ENCODE data around the gene VAMP8. TPM values are rescaled to one million over a fixed set of nuclear protein-coding genes. Genes with fewer than 3 reads are reported as not detected.

VAMP8 gene
- total and polyA plus RNA-seq, 10 of the 15 experiments (the other 5 are each of a cell fraction or from before 2014, with no cell fraction given), result 93.6 to 744 (median 217) TPM

- no peak for TF ChIP-seq TARDBP (IDR thresholded peaks at IDR 0.05; ENCODE audit: borderline replicate concordance)
- no peak for TF ChIP-seq E2F4 (IDR thresholded peaks at IDR 0.05; ENCODE audit: low read depth, low read length)
- peak; percentile 93 for TF ChIP-seq LARP7 (IDR thresholded peaks at IDR 0.05)
- TF ChIP-seq JUNB (IDR thresholded peaks at IDR 0.05), result no peak
- TF ChIP-seq RBBP5 (conservative IDR thresholded peaks at IDR 0.05), result no peak
- TF ChIP-seq, protein P1, sequence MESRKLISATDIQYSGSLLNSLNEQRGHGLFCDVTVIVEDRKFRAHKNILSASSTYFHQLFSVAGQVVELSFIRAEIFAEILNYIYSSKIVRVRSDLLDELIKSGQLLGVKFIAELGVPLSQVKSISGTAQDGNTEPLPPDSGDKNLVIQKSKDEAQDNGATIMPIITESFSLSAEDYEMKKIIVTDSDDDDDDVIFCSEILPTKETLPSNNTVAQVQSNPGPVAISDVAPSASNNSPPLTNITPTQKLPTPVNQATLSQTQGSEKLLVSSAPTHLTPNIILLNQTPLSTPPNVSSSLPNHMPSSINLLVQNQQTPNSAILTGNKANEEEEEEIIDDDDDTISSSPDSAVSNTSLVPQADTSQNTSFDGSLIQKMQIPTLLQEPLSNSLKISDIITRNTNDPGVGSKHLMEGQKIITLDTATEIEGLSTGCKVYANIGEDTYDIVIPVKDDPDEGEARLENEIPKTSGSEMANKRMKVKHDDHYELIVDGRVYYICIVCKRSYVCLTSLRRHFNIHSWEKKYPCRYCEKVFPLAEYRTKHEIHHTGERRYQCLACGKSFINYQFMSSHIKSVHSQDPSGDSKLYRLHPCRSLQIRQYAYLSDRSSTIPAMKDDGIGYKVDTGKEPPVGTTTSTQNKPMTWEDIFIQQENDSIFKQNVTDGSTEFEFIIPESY (IDR thresholded peaks at IDR 0.05), result peak; percentile 98
- TF ChIP-seq BMI1 (IDR thresholded peaks at IDR 0.05; ENCODE audit: borderline replicate concordance), result no peak
- no peak for TF ChIP-seq CEBPZ (IDR thresholded peaks at IDR 0.05; ENCODE audit: low read depth, low read length)
- TF ChIP-seq HSF1 (IDR thresholded peaks at IDR 0.05; ENCODE audit: low read depth, low read length), result no peak
- TF ChIP-seq RCOR1 (conservative IDR thresholded peaks at IDR 0.05; ENCODE audit: low read depth, low read length), result no peak
- TF ChIP-seq NFIC (IDR thresholded peaks at IDR 0.05; ENCODE audit: low read depth, low read length), result no peak
- TF ChIP-seq CHD2 (IDR thresholded peaks at IDR 0.05; ENCODE audit: borderline replicate concordance, low read depth, low read length), result no peak
- no peak for TF ChIP-seq ZNF217 (IDR thresholded peaks at IDR 0.05)
- TF ChIP-seq, protein P2, sequence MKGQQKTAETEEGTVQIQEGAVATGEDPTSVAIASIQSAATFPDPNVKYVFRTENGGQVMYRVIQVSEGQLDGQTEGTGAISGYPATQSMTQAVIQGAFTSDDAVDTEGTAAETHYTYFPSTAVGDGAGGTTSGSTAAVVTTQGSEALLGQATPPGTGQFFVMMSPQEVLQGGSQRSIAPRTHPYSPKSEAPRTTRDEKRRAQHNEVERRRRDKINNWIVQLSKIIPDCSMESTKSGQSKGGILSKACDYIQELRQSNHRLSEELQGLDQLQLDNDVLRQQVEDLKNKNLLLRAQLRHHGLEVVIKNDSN (IDR thresholded peaks at IDR 0.05; ENCODE audit: borderline replicate concordance, extremely low read length, insufficient read depth, low read depth, low read length), result no peak
- TF ChIP-seq RELA (IDR thresholded peaks at IDR 0.05; ENCODE audit: borderline replicate concordance, partially characterized antibody), result peak; percentile 21
- TF ChIP-seq HCFC1 (IDR thresholded peaks at IDR 0.05; ENCODE audit: low read length), result peak; percentile 67
- peak; percentile 71; the same call in 1 of the 2 replicates for TF ChIP-seq TAF1 (IDR thresholded peaks at IDR 0.05; ENCODE audit: borderline replicate concordance, low read depth, low read length)
- no peak for TF ChIP-seq ZNF24 (IDR thresholded peaks at IDR 0.05)
- 0 out of 2 replicates have a peak, but pooled peaks have one; percentile 25 for TF ChIP-seq RFX5 (IDR thresholded peaks at IDR 0.05; ENCODE audit: low read depth, low read length)
- no peak for TF ChIP-seq CBX5 (IDR thresholded peaks at IDR 0.05; ENCODE audit: low read depth)
- no peak for TF ChIP-seq MEF2B (IDR thresholded peaks at IDR 0.05; ENCODE audit: partially characterized antibody, poor library complexity, severe bottlenecking)
- no peak for TF ChIP-seq WRNIP1 (IDR thresholded peaks at IDR 0.05; ENCODE audit: borderline replicate concordance, low read depth, low read length)
Measured at GRCh38 chr2:85611705-85612587, 34.6 kb downstream of the VAMP8 start, which contains the start of gene C2orf68 (continued).

All from GM12878 (cell line).